Breast epithelium (tissue), 4 donors: ENCODE data around the gene COL16A1. TPM values are rescaled to one million over a fixed set of nuclear protein-coding genes. Genes with fewer than 3 reads are reported as not detected.

ENCODE experiments used
- DNase-seq, 2 donors: peaks; one replicate each; pipeline ENCODE4 v3.0.0-alpha.2; 2019; ENCODE audit warnings: low spot score in 2 of 2
- H3K27ac ChIP-seq, 2 donors: fragments of 200-600 bp; sonication (generic) in 1 of 2; one replicate each; pipeline ENCODE4 v1.5.1; 2016 to 2019; ENCODE audit warnings: mild to moderate bottlenecking in 1 of 2
- H3K27me3 ChIP-seq, 2 donors: fragments of 200-600 bp; sonication (generic) in 1 of 2; one replicate each; pipeline versions ENCODE4 v1.5.1 to v1.6.0; 2017 to 2019; ENCODE audit warnings: control low read depth in 1 of 2, mild to moderate bottlenecking in 1 of 2
- H3K36me3 ChIP-seq: fragments of 200-600 bp; one replicate; pipeline ENCODE4 v1.5.1; 2019
- H3K4me1 ChIP-seq, 2 donors: fragments of 200-600 bp; sonication (generic); one replicate each; pipeline ENCODE4 v1.5.1; 2016 to 2019; ENCODE audit warnings: control low read depth in 1 of 2
- H3K4me3 ChIP-seq, 3 donors: fragments of 200-600 bp; sonication (generic); 1 replicate in 2 of 3; 2 replicates in 1 of 3; pipeline ENCODE4 v1.5.1; 2016 to 2019; ENCODE audit warnings: mild to moderate bottlenecking in 3 of 3, moderate library complexity in 2 of 3
- H3K9me3 ChIP-seq, 2 donors: fragments of 200-600 bp; sonication (generic) in 1 of 2; one replicate each; pipeline ENCODE4 v1.5.1; 2016 to 2019; ENCODE audit warnings: control low read depth in 1 of 2
- POLR2A ChIP-seq: fragments of 450-650 bp; IDR thresholded peaks from one replicate; pipeline ENCODE4 v1.6.1; 2016; ENCODE audit warnings: antibody characterized with exemption, mild to moderate bottlenecking, moderate library complexity
- POLR2AphosphoS5 ChIP-seq, 3 donors: sonication (generic); formaldehyde crosslinking; IDR thresholded peaks; one replicate each; pipeline ENCODE4 v1.6.1; 2017; ENCODE audit warnings: antibody characterized with exemption in 3 of 3
- intact Hi-C: fragments of 100-400 bp; cut with DNase I; formaldehyde crosslinking; loops from one replicate; pipeline ENCODE4 v1.15.1; 2023; ENCODE audit warnings: low total_unique reads
- total RNA-seq, 3 donors: library from RNA; depleted of rRNA; stranded (reverse); fragments of >200 nt; gene quantifications; one replicate each; pipeline ENCODE4 v1.1.0, GENCODE V29; 2016
- TF ChIP-seq, protein P1 (sequence below), 3 donors: fragments of 450-650 bp; IDR thresholded peaks; one replicate each; pipeline ENCODE4 v1.5.1; 2016 to 2017; ENCODE audit warnings: antibody characterized with exemption in 3 of 3, mild to moderate bottlenecking in 3 of 3, moderate library complexity in 3 of 3

Gene COL16A1
- total RNA-seq, 3 donors from 2014 or later, result 55.2 to 79.5 (median 58.7) TPM

DNA sequence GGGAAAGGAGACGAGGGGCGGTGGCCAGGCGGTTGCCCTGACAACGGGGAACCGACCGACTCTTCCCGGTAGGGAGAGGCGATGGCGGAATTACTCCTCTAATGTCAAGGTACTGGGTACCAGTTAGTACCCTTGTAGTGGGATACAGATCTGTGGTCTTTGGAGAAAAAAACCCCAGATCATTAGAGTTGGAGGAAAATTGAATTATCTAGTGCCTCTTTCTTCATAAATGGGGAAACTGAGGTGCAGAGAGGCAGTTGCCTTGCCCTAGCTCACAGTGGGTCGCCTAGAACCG lies 58.6 kb downstream of the COL16A1 start:
- Histone ChIP-seq H3K4me3 (peak overlapping the region; percentile 74 to 97 (median 81)), H3K4me1 (peaks cover 7 to 24% of the 10 kb centered on the region in 2 donors), H3K27me3 (no peaks in the 10 kb centered on the region), H3K27ac (peak overlapping the region; percentile 99 to 100), H3K9me3 (no peaks in the 10 kb centered on the region), H3K36me3 (no peaks in the 10 kb centered on the region)
- DNase-seq, result no peak
- TF ChIP-seq, protein P1, sequence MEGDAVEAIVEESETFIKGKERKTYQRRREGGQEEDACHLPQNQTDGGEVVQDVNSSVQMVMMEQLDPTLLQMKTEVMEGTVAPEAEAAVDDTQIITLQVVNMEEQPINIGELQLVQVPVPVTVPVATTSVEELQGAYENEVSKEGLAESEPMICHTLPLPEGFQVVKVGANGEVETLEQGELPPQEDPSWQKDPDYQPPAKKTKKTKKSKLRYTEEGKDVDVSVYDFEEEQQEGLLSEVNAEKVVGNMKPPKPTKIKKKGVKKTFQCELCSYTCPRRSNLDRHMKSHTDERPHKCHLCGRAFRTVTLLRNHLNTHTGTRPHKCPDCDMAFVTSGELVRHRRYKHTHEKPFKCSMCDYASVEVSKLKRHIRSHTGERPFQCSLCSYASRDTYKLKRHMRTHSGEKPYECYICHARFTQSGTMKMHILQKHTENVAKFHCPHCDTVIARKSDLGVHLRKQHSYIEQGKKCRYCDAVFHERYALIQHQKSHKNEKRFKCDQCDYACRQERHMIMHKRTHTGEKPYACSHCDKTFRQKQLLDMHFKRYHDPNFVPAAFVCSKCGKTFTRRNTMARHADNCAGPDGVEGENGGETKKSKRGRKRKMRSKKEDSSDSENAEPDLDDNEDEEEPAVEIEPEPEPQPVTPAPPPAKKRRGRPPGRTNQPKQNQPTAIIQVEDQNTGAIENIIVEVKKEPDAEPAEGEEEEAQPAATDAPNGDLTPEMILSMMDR (IDR thresholded peaks at IDR 0.05), result no peak
- TF ChIP-seq POLR2A (no peak), POLR2AphosphoS5 (IDR thresholded peaks at IDR 0.05) (no peak)
- intact Hi-C loops, result no loop called here

DNA sequence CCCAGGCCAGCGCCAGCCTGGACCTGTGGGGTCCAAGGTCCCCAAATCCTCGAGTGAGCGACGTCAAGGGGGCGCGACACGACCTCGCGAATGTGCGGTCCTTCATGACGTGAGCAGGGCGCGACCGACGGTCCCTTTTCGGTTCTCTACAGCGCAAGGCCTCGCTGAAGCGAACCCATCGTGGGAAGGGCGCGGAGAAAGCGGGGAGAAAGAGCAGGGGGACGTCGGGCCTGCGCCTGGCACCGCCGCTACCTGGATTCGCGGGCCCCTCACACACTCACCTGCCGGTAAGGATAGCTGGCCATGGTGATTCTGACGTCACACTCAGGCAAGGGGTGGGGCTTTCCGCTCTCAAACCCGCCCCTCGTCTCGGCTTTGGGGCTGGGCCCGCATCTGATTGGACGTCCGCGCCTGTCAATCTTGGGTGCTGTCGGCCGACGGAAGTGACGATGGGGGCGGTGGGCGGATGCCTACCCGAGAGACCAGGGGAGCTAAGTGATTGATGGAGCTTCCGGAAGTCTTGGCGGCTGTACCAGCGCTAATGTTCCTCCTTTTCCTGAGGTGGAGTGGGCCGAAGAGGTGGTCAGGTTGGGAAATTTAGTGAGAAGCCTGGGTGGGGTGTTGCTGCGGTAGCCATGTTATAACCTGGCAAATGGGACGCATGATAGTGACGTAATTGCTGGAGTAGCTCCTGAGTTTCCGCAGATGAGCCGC lies 59.1 kb downstream of the COL16A1 start, which contains the start of gene PEF1:
Gene PEF1, minus strand, starts transcription at position 317 of the 714 bp plus-strand sequence. Its CDS starts 12 bp downstream, at position 305.
- Histone ChIP-seq H3K27me3 (no peaks in the 10 kb centered on the region), H3K4me3 (peak within 1 kb of the TSS; percentile 74 to 97 (median 81)), H3K9me3 (no peaks in the 10 kb centered on the region), H3K4me1 (peaks cover 11 to 19% of the 10 kb centered on the region in 2 donors), H3K36me3 (no peaks in the 10 kb centered on the region), H3K27ac (peak within 1 kb of the TSS; percentile 99 to 100)
- intact Hi-C loops, result no loop called here
- DNase-seq, result peak; percentile 99
- TF ChIP-seq POLR2A, result peak; percentile 73
- TF ChIP-seq POLR2AphosphoS5 (IDR thresholded peaks at IDR 0.05), result peak; percentile 81 to 97 (median 87)
- TF ChIP-seq, protein P1 (IDR thresholded peaks at IDR 0.05), result peak in 2 of 3 donors; percentile 16 to 18

DNA sequence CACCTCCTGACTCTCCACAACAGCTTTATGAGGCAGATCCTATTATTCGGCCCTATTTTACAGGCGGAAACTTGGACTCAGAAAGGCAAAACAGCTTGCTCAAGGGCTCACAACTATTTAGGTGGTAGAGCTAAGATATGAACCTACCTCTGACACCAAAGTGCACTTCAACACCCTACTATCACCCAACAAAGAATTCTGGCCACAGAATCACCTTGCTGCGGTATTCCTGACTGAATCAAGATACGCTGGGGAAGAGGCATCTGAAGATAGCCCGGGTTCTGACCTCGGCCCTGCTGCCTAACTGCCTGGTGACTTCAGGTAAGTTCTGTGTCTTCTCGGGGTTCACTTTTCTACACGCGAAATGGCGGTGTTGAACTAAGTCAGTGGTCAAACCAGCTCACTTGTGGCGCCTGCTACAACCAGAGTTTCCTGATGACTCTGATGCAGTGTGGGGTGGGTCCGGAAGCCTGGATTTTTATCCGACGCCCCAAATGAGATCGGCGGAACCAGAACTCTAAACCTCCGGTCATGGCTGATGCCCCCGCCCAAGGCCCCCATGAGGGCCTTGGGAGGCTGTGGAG lies 59.7 kb downstream of the COL16A1 start:
- TF ChIP-seq, protein P1 (IDR thresholded peaks at IDR 0.05), result no peak
- Histone ChIP-seq H3K4me3 (peak overlapping the region; percentile 74 to 97 (median 81)), H3K4me1 (peaks cover 12 to 19% of the 10 kb centered on the region in 2 donors), H3K9me3 (no peaks in the 10 kb centered on the region), H3K27me3 (no peaks in the 10 kb centered on the region), H3K27ac (peak overlapping the region; percentile 99 to 100), H3K36me3 (no peaks in the 10 kb centered on the region)
- DNase-seq, result peak in 1 of 2 donors; percentile 32
- intact Hi-C loops, result no loop called here

DNA sequence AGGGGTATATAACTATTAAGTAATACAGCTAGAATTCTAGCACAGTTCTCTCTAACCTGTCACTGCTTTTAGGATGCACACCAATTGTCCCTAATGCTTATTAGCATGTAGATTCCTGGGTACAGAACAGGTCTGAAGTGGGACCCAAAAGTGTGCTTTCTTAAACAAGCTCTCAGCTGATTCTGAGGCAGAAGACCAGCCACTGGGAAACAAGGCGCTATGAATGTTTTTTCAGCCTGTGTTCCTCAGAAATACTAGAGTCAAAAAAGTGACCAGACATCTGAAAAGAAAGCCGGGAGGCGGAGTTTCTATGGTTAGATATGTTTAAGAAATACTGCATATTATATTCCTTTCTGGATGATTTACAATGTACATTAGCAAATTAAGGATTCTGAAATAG lies 60.9 kb downstream of the COL16A1 start:
- H3K27me3 ChIP-seq, result no peaks in the 10 kb centered on the region
- no peaks in the 10 kb centered on the region for H3K36me3 ChIP-seq
- H3K4me3 ChIP-seq, result no peak overlapping the region
- peaks cover 12 to 14% of the 10 kb centered on the region in 2 donors for H3K4me1 ChIP-seq
- no peak for DNase-seq
- no peak overlapping the region for H3K27ac ChIP-seq
- intact Hi-C loops, result no loop called here
- H3K9me3 ChIP-seq, result no peaks in the 10 kb centered on the region
- TF ChIP-seq POLR2A, result no peak
- TF ChIP-seq POLR2AphosphoS5 (IDR thresholded peaks at IDR 0.05), result no peak
- TF ChIP-seq, protein P1 (IDR thresholded peaks at IDR 0.05), result no peak

DNA sequence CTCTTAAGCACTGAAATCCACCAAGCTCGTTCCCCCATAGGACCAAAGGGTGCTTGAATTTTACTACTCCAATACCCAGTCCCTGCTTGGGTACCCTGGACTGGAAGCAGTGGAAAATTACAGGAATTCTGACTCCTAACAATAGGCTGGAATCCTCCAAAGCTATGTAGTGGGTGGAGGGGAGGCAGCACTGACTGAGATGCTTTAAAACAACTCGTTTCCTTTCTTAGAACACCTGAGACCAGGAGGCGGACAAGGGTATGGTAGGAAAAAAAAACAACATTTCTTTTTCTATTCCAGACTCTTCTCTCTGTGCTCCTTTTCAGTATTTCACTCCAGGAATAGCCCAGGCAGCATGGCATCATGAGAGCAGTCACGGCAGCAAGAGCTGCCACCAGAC lies 61.5 kb downstream of the COL16A1 start:
- intact Hi-C loops, result no loop called here
- TF ChIP-seq POLR2AphosphoS5 (IDR thresholded peaks at IDR 0.05) (no peak), POLR2A (no peak)
- TF ChIP-seq, protein P1 (IDR thresholded peaks at IDR 0.05), result no peak
- Histone ChIP-seq H3K27ac (no peak overlapping the region), H3K4me3 (no peak overlapping the region), H3K4me1 (peaks cover 8 to 12% of the 10 kb centered on the region in 2 donors), H3K27me3 (no peaks in the 10 kb centered on the region), H3K9me3 (no peaks in the 10 kb centered on the region), H3K36me3 (no peaks in the 10 kb centered on the region)
- no peak for DNase-seq
